HFF-Myc (cell line): ENCODE results near the gene ZNF107.

Source experiments
- DNase-seq: peaks from one replicate; pipeline ENCODE4 v3.0.0-alpha.2; 2011; ENCODE audit warnings: low read depth; ENCODE audit errors: extremely low read depth
- H3K4me3 ChIP-seq: replicated peaks from 2 replicates; pipeline ENCODE4 v1.5.1; 2011; ENCODE audit warnings: low read depth, mild to moderate bottlenecking, control low read depth, low read length
- CTCF ChIP-seq: IDR thresholded peaks from 2 replicates; pipeline ENCODE4 v1.5.1; 2012; ENCODE audit warnings: mild to moderate bottlenecking, low read depth, low read length, control low read depth; ENCODE audit errors: missing control alignments

Gene ZNF107

DNA sequence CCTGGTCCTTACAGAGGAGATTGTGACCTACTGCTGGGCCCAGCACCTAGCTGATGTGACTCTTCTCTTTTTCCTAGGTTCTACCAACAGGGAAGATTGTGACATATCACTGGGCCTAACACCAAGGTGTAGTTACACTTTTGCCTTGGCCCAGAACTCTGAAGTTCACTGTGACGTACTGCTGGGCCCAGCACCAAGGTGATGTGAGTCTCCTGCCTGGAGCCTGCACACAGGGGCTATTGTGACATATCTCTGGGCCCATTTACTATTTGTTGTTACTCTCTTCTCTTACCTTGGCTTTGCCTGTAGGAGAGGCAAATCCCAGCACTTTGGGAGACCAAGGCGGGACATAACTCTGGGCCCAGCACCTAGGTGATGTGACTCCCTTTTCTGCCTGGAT lies 23.1 kb upstream of the ZNF107 start:
- DNase-seq, result no peak
- H3K4me3 ChIP-seq, result no peak overlapping the region
- TF ChIP-seq CTCF, result no peak

GRCh38 chr7:64643566-64643965 lies 22.4 kb upstream of the ZNF107 start:
- H3K4me3 ChIP-seq, result no peak overlapping the region
- DNase-seq, result no peak
- no peak for TF ChIP-seq CTCF

GRCh38 chr7:64651203-64651602 lies 14.7 kb upstream of the ZNF107 start:
- no peak overlapping the region for H3K4me3 ChIP-seq
- DNase-seq, result no peak
- TF ChIP-seq CTCF, result no peak

- DNase-seq, result no peak
- no peak overlapping the region for H3K4me3 ChIP-seq
- no peak for TF ChIP-seq CTCF
Observed at GRCh38 chr7:64651632-64652165, 14.2 kb upstream of the ZNF107 start.

- no peak for DNase-seq
- TF ChIP-seq CTCF, result no peak
Observed at GRCh38 chr7:64653721-64654401, 12.1 kb upstream of the ZNF107 start.

GRCh38 chr7:64654796-64655548 lies 11.0 kb upstream of the ZNF107 start:
- no peak overlapping the region for H3K4me3 ChIP-seq
- DNase-seq, result no peak
- no peak for TF ChIP-seq CTCF

More at GRCh38 chr7:64653721-64654401, 12.1 kb upstream of the ZNF107 start:
- H3K4me3 ChIP-seq, result no peak overlapping the region
